Tibial artery (tissue), 4 donors: ENCODE data around the gene KIDINS220.

Experiments
- DNase-seq, 2 donors: peaks; one replicate each; pipeline ENCODE4 v3.0.0-alpha.2; 2019
- H3K27ac ChIP-seq, 2 donors: fragments of 200-600 bp; sonication (generic) in 1 of 2; 1 replicate in 1 of 2; 2 replicates in 1 of 2; pipeline ENCODE4 v1.5.1; 2018 to 2019; ENCODE audit warnings: mild to moderate bottlenecking in 1 of 2
- H3K27me3 ChIP-seq, 2 donors: fragments of 200-600 bp; sonication (generic) in 1 of 2; one replicate each; pipeline versions ENCODE4 v1.5.1 to v1.6.0; 2016 to 2019
- H3K36me3 ChIP-seq, 3 donors: fragments of 200-600 bp; sonication (generic) in 2 of 3; one replicate each; pipeline ENCODE4 v1.5.1; 2016 to 2019; ENCODE audit warnings: mild to moderate bottlenecking in 2 of 3
- H3K4me1 ChIP-seq, 4 donors: fragments of 200-600 bp; sonication (generic) in 2 of 4; 1 replicate in 3 of 4; 2 replicates in 1 of 4; pipeline ENCODE4 v1.5.1; 2016 to 2019
- H3K4me3 ChIP-seq, 2 donors: fragments of 200-600 bp; sonication (generic) in 1 of 2; 1 replicate in 1 of 2; 2 replicates in 1 of 2; pipeline ENCODE4 v1.5.1; 2018 to 2019; ENCODE audit warnings: mild to moderate bottlenecking in 2 of 2
- H3K9me3 ChIP-seq, 3 donors: fragments of 200-600 bp; sonication (generic) in 1 of 3; one replicate each; pipeline ENCODE4 v1.5.1; 2016 to 2019
- CTCF ChIP-seq, 2 experiments: fragments of 200-600 bp in 1 of 2; fragments of 450-650 bp in 1 of 2; IDR thresholded peaks; one replicate each; pipeline ENCODE4 v1.5.1; 2017 to 2019; ENCODE audit warnings: antibody characterized with exemption in 2 of 2, mild to moderate bottlenecking in 1 of 2, moderate library complexity in 1 of 2
- intact Hi-C: fragments of 100-400 bp; cut with DNase I; formaldehyde crosslinking; loops from one replicate; pipeline ENCODE4 v1.15.0; 2023; ENCODE audit warnings: low total_unique reads

Gene KIDINS220

GRCh38 chr2:8681786-8682692 is 155.4 kb downstream of the KIDINS220 start, which contains the start of gene ID2:
ID2 (plus strand) TSS chr2:8682056; CDS start chr2:8682166, 110 bp downstream.
- Histone ChIP-seq H3K36me3 (no peaks in the 10 kb centered on the region), H3K4me1 (peaks cover 0 to 21% (median 13%) of the 10 kb centered on the region in 4 donors), H3K27ac (peak within 1 kb of the TSS; percentile 99 to 100), H3K9me3 (no peaks in the 10 kb centered on the region), H3K27me3 (no peaks in the 10 kb centered on the region), H3K4me3 (peak within 1 kb of the TSS; percentile 68 to 72)
- peak; percentile 100 for DNase-seq
- TF ChIP-seq CTCF (IDR thresholded peaks at IDR 0.05) = peak in 1 of 2 experiments; percentile 23
- intact Hi-C loops = loop anchor here (5.0 to 10.0 kb wide), 2 partner anchors 467 to 520 kb away; no protein-coding TSS in a partner anchor

- intact Hi-C loops = loop anchor here (5.0 to 10.0 kb wide), 2 partner anchors 466 to 519 kb away; no protein-coding TSS in a partner anchor
- H3K27me3 ChIP-seq = no peaks in the 10 kb centered on the region
- peak overlapping the region; percentile 99 to 100 for H3K27ac ChIP-seq
- H3K36me3 ChIP-seq = no peaks in the 10 kb centered on the region
- H3K9me3 ChIP-seq = no peaks in the 10 kb centered on the region
- peaks cover 0 to 29% (median 15%) of the 10 kb centered on the region in 4 donors for H3K4me1 ChIP-seq
- DNase-seq = peak; percentile 79 to 88
- no peak for TF ChIP-seq CTCF (IDR thresholded peaks at IDR 0.05)
- H3K4me3 ChIP-seq = peak overlapping the region; percentile 68 to 72
Measured at GRCh38 chr2:8680822-8681760, 156.3 kb downstream of the KIDINS220 start.

GRCh38 chr2:8679827-8680731 is 157.3 kb downstream of the KIDINS220 start:
- H3K27me3 ChIP-seq = no peaks in the 10 kb centered on the region
- H3K9me3 ChIP-seq = no peaks in the 10 kb centered on the region
- H3K4me3 ChIP-seq = peak overlapping the region; percentile 68 to 72
- intact Hi-C loops = loop anchor here (5.0 to 10.0 kb wide), 4 partner anchors 433 to 1135 kb away; no protein-coding TSS in a partner anchor
- DNase-seq = peak; percentile 58 to 80
- TF ChIP-seq CTCF (IDR thresholded peaks at IDR 0.05) = no peak
- H3K27ac ChIP-seq = peak overlapping the region; percentile 99 to 100
- H3K36me3 ChIP-seq = no peaks in the 10 kb centered on the region
- peaks cover 0 to 32% (median 17%) of the 10 kb centered on the region in 4 donors for H3K4me1 ChIP-seq

DNA sequence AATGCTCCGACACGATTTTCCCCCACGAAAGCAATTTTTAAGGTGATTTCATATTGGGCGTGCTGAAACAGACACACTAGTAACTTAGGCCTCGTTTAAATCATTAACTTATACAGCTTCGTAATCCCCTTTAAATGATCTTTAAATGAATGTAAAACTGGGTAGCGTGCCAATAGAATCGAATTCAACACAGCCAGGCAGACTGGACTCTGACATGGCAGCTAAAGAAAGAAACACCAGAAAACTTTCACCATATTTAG is 157.9 kb downstream of the KIDINS220 start:
- Histone ChIP-seq H3K27ac (peak overlapping the region; percentile 99 to 100), H3K9me3 (peaks cover 0 to 2% (median 0%) of the 10 kb centered on the region in 3 donors), H3K4me1 (peaks cover 0 to 32% (median 17%) of the 10 kb centered on the region in 4 donors), H3K4me3 (peak overlapping the region; percentile 68 to 72), H3K36me3 (no peaks in the 10 kb centered on the region), H3K27me3 (no peaks in the 10 kb centered on the region)
- TF ChIP-seq CTCF (IDR thresholded peaks at IDR 0.05) = no peak
- DNase-seq = no peak
- intact Hi-C loops = loop anchor here (5.0 to 10.0 kb wide), 2 partner anchors 432 to 1135 kb away; no protein-coding TSS in a partner anchor
